Ecto neural progenitor cell (in vitro differentiated cells): ENCODE measurements around the gene ZFP92.

Source experiments
- DNase-seq: peaks from one replicate; pipeline ENCODE4 v3.0.0-alpha.2; 2018; ENCODE audit warnings: low spot score

ZFP92 gene

GRCh38 chrX:153408221-153408721 is 3.0 kb upstream of the ZFP92 start:
- no peak for DNase-seq

- DNase-seq: no peak
Observed at GRCh38 chrX:153408871-153409351, 2.4 kb upstream of the ZFP92 start.

- no peak for DNase-seq
Observed at GRCh38 chrX:153409414-153410101, 1.7 kb upstream of the ZFP92 start.

GRCh38 chrX:153410373-153410772 is 899 bp upstream of the ZFP92 start:
- no peak for DNase-seq

GRCh38 chrX:153410888-153411254 is 401 bp upstream of the ZFP92 start:
- DNase-seq: no peak

GRCh38 chrX:153411988-153412574 is 809 bp downstream of the ZFP92 start:
- no peak for DNase-seq

- DNase-seq: no peak
Observed at GRCh38 chrX:153412746-153413720, 1.8 kb downstream of the ZFP92 start.

GRCh38 chrX:153413731-153414130 is 2.5 kb downstream of the ZFP92 start:
- DNase-seq: no peak

- no peak for DNase-seq
Observed at GRCh38 chrX:153414856-153415510, 3.7 kb downstream of the ZFP92 start.

GRCh38 chrX:153416781-153417450 is 5.6 kb downstream of the ZFP92 start:
- DNase-seq: no peak

- no peak for DNase-seq
Observed at GRCh38 chrX:153417637-153418036, 6.4 kb downstream of the ZFP92 start.

- DNase-seq: no peak
Observed at GRCh38 chrX:153420851-153421599, 9.8 kb downstream of the ZFP92 start.

- DNase-seq: no peak
Observed at GRCh38 chrX:153421856-153422255, 10.6 kb downstream of the ZFP92 start.

GRCh38 chrX:153423652-153424051 is 12.4 kb downstream of the ZFP92 start:
- no peak for DNase-seq

GRCh38 chrX:153426204-153426603 is 14.9 kb downstream of the ZFP92 start:
- no peak for DNase-seq

- no peak for DNase-seq
Observed at GRCh38 chrX:153430796-153431195, 19.5 kb downstream of the ZFP92 start.

GRCh38 chrX:153433161-153433680 is 21.9 kb downstream of the ZFP92 start:
- no peak for DNase-seq

GRCh38 chrX:153433781-153434285 is 22.6 kb downstream of the ZFP92 start:
- no peak for DNase-seq

- no peak for DNase-seq
Observed at GRCh38 chrX:153434801-153435200, 23.5 kb downstream of the ZFP92 start.

GRCh38 chrX:153435845-153436244 is 24.6 kb downstream of the ZFP92 start:
- DNase-seq: no peak
